Measurements from ENCODE around the gene N4BP2.

The N4BP2 gene

GRCh38 chr4:40164459-40164858, 107.8 kb downstream of the N4BP2 start:
- no peak for DNase-seq

- no peak for DNase-seq
Measured at GRCh38 chr4:40165916-40166315, 109.3 kb downstream of the N4BP2 start.

DNA sequence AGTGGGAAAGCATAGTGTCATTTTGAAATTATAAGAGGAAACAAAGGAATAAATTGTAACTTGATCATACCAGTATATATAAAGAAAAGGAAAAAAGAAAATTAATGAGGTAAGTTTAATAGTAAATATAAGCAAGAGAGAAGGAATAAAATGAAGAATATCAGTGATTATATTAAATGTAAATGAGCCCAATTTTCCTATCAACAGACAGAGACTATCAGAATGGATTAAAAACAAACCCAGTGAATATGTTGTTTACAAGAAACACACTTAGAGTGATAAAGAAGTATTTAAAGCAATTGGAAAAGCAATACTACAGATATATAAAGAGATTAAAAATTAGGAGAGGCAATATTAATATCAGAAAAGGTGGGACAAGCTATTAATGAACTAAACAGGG, 111.4 kb downstream of the N4BP2 start:
- no peak for DNase-seq

GRCh38 chr4:40170588-40170987, 113.9 kb downstream of the N4BP2 start:
- no peak for DNase-seq

DNA sequence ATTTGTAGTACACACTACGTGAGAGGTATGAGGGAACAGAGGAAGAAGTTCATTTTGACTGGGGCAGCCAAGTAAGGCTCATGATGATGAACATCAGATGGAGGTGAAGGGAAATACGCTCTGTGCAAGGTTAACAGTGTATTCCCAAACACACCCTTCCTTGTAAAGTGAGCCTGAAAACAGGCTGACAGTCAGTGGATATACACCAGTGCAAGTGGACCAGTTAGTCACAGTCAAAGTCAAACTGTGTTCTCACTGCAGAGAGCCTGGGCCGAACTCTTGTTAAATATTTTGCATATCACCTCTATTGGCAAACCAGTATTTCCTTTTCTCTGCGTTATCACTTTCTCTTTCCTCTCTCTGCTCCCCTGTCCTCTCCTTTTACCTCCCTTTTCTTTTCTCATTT, 116.8 kb downstream of the N4BP2 start:
- DNase-seq = no peak

- DNase-seq = no peak
Measured at GRCh38 chr4:40176602-40177001, 120.0 kb downstream of the N4BP2 start.

GRCh38 chr4:40177591-40177990, 120.9 kb downstream of the N4BP2 start:
- DNase-seq = no peak

GRCh38 chr4:40178672-40179071, 122.0 kb downstream of the N4BP2 start:
- no peak for DNase-seq

DNA sequence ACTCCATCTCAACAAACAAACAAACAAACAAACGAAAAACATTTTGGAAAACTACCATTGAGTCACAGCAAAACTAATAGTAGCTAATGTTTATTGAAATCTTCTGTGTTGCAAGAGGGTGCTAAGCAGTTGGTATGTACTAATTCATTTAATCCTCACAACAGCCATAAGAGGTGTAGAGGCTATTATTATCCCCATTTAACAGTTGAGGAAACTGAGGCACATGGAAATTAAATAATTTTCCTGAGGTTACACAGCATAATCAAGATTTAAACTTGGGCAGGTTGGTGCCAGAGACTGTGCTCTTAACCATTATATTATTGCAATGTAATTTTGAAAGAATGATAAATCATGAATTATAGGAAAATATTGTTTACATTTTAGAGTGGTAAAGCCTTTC, 122.7 kb downstream of the N4BP2 start:
- no peak for DNase-seq

- DNase-seq = no peak
Measured at GRCh38 chr4:40180356-40180755, 123.7 kb downstream of the N4BP2 start.

- no peak for DNase-seq
Measured at GRCh38 chr4:40182001-40182400, 125.4 kb downstream of the N4BP2 start.

DNA sequence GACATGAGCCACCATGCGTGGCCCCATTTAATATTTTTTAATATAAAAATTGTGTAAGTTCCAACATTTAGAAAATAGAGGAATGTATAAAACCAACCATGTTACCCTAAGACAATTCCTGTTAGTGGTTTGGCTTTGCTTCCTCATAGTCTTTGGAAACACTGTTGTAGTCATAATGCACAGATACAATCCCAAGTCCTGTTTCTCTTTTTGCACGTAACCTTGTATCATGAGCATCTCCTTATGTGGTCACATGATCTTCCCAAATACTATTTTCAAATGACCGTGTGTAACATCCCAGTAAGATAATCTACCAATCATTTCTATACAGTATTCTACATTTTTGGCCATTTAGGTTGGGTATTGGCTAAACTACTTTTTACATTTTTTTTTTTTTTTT, 126.3 kb downstream of the N4BP2 start:
- no peak for DNase-seq

- DNase-seq = no peak
Measured at GRCh38 chr4:40183615-40184411, 127.2 kb downstream of the N4BP2 start.

DNA sequence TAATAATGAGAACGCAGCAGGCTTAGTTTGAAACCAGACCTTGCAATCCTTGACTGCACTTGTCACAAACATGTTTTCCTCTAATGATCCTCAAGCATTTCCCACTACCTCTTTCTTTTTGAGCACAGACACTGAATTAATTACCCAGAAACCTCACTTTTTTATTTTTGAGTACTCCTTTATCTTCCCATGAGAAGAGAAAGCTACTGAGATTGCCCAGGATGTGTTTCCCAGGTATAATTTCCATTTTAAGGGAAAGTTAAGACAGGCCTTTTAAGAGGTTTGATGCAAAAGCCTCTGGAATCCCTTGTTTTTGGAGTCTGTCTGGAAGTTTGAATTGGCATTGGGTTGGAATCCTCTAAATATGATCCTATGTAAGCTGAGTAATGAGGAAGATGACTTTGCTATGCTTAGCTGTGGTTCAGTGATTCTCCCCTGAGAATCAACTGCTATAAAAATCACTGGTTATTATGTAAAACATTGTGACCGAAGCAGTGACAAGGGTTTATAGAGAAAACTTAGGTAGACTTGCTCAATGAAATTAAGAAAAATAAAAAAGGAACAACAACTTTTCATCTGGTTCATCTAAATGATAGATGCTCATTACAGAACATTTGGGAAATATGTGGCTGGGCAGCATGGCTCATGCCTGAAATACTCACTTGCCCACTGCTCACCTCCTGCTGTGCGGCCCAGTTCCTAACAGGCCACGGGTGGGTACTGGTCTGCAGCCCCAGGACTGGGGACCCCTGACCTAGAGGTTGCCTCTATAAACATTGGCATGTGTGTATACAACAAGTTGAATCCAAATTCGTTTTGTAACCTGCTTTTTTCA, 129.4 kb downstream of the N4BP2 start:
- DNase-seq = no peak

DNA sequence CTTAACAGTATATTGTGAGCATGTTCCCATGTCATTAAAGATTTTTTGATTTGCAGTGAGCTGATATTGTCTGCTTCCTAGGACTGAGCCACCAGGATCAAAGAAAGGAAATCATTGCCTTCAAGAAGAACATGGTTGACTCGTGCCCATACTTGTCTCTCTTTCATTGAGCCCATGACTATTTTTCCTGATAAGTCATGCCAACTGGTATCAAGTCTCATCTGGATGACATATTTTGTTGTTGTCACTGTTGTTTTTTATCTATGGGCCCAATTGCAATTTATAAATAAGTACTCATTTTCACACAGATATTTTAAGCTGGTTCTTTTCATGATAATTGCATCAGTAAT, 130.0 kb downstream of the N4BP2 start:
- no peak for DNase-seq

- DNase-seq = no peak
Measured at GRCh38 chr4:40187386-40187906, 130.8 kb downstream of the N4BP2 start.

- DNase-seq = peak; percentile 46
Measured at GRCh38 chr4:40190019-40190418, 133.4 kb downstream of the N4BP2 start.

GRCh38 chr4:40190465-40190864, 133.8 kb downstream of the N4BP2 start:
- DNase-seq = no peak

- DNase-seq = peak; percentile 32
Measured at GRCh38 chr4:40190880-40191815, 134.5 kb downstream of the N4BP2 start.

DNA sequence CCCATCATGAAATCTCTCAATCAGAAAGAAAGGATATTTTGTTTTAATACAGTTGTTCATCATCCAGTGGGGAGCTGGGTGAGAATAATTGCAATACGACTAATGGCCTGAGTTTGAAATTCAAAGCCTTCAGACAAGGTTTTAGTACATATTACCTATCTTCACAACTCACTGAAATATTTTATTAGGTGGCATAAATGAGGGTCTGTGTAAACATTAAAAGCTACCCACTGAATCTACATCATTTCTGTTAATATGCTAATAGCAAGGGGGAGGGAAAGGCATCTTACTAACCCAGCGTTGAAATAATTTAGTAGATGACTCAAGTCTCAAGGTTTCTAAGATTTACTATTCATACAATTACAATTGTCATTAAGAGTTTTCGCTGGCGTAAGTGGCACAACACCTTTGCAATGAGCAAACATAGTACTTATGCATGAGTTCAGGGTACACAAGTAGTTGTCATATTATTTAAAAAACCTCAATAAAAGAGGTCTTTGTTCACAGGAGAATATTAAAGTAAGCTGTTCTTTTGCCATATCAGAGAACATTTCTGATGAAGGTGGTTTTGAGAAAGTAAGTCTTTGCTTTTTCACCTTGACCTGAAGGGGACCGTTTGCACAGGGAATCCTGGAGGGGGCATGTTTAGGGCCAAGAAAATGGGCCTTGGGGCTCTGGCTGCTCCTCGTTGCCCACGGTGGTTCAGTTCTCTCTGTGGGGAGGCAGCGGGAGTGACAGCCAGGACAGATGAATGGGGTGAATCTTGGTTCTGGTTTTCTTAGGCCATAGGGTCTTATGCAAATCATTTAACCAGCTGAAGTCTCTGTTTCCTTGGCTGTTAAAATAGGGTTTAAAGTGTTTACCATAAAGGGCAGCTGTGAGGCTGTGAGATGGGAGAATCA, 135.7 kb downstream of the N4BP2 start:
- no peak for DNase-seq

- no peak for DNase-seq
Measured at GRCh38 chr4:40193016-40193571, 136.4 kb downstream of the N4BP2 start.

GRCh38 chr4:40193578-40193977, 136.9 kb downstream of the N4BP2 start:
- DNase-seq = no peak

Measured in NCI-H1436 (cell line).